ENCODE measurements around the gene CMC1. TPM values are rescaled to one million over a fixed set of nuclear protein-coding genes. Genes with fewer than 3 reads are reported as not detected.

CMC1 gene
- polyA plus RNA-seq, 3 donors, result 13.2 to 43.9 (median 40.5) TPM

DNA sequence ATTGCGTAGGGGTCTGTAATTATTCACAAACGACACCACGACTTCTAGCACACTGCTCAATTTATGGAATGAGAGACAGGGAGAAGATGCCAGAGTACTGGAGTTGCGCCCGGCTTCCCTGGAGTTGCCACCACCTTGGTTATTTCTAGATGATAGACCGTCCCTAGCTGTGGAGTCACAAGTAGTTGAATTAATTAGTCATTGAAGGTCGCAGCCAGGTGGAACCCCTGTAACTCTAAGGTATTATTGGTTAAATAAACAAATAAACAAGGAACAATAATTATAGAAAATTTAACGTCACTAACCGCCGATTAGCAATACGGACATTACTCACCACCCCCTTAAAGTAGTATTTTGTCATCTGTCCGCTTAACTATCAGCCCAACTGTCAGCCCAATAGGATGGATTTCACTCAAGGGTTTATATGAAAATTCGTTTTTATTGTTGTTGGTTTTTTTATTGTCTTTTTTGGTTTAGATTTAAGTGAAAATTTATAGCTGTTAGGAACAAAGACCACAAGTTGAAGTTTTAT is 108.1 kb downstream of the CMC1 start:
- H3K9me3 Mint-ChIP-seq, result peaks cover 7 to 39% (median 28%) of the 10 kb centered on the region in 7 donors
- TF ChIP-seq, protein P1, sequence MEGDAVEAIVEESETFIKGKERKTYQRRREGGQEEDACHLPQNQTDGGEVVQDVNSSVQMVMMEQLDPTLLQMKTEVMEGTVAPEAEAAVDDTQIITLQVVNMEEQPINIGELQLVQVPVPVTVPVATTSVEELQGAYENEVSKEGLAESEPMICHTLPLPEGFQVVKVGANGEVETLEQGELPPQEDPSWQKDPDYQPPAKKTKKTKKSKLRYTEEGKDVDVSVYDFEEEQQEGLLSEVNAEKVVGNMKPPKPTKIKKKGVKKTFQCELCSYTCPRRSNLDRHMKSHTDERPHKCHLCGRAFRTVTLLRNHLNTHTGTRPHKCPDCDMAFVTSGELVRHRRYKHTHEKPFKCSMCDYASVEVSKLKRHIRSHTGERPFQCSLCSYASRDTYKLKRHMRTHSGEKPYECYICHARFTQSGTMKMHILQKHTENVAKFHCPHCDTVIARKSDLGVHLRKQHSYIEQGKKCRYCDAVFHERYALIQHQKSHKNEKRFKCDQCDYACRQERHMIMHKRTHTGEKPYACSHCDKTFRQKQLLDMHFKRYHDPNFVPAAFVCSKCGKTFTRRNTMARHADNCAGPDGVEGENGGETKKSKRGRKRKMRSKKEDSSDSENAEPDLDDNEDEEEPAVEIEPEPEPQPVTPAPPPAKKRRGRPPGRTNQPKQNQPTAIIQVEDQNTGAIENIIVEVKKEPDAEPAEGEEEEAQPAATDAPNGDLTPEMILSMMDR (IDR thresholded peaks at IDR 0.05), result no peak
- peak overlapping the region; percentile 62 for H2AFZ ChIP-seq (ENCODE audit: insufficient read depth, low read depth, low read length, poor library complexity, severe bottlenecking)
- H3K36me3 Mint-ChIP-seq, result peaks cover 28 to 36% of the 10 kb centered on the region in 2 donors
- H3K79me2 ChIP-seq (ENCODE audit: insufficient read depth, low read length), result peaks cover 62% of the 10 kb centered on the region
- H3K27me3 Mint-ChIP-seq (ENCODE audit: low read depth in 3 of 3), result peaks cover 0 to 2% (median 1%) of the 10 kb centered on the region in 3 donors
- peak overlapping the region; percentile 97 for H3K9ac ChIP-seq (ENCODE audit: insufficient read depth, low read length, poor library complexity, severe bottlenecking)
- peak overlapping the region; percentile 86 to 99 (median 94) for H3K4me3 ChIP-seq (replicated peaks in 1 of 3; ENCODE audit: low read depth in 2 of 3, low read length in 3 of 3)
- H3K4me3 Mint-ChIP-seq, result peak overlapping the region; percentile 89 to 94
- peak overlapping the region; percentile 80 for H3K4me2 ChIP-seq (replicated peaks; ENCODE audit: extremely low read depth, low read length, poor library complexity, severe bottlenecking)
- peak in 2 of 3 donors; percentile 33 to 50 for DNase-seq
- H3K27ac Mint-ChIP-seq, result peak overlapping the region; percentile 98 to 100 (median 100)
- intact Hi-C loops (cut with micrococcal nuclease), result loop anchor here in 1 of 2 donors (2.0 to 5.0 kb wide), 3 partner anchors 17 to 867 kb away; partner anchors contain the start of gene SLC4A7
- H4K20me1 ChIP-seq (ENCODE audit: insufficient read depth, low read length), result no peaks in the 10 kb centered on the region
- peaks cover 36% of the 10 kb centered on the region for H3K4me1 Mint-ChIP-seq
- H3K36me3 ChIP-seq (replicated peaks in 1 of 2; ENCODE audit: control insufficient read depth in 1 of 2, insufficient read depth in 2 of 2, low read length in 2 of 2), result peaks cover 0 to 18% of the 10 kb centered on the region in 2 donors
- no peaks in the 10 kb centered on the region for H3K27me3 ChIP-seq (ENCODE audit: control insufficient read depth in 2 of 2, insufficient read depth in 2 of 2, low read length in 2 of 2)
- WGBS (ENCODE audit: insufficient coverage), result no CpG with 5 or more reads among the region's 13 CpGs
- H3K4me1 ChIP-seq (ENCODE audit: control insufficient read depth in 1 of 2, insufficient read depth in 2 of 2, low read length in 2 of 2), result peaks cover 29 to 46% of the 10 kb centered on the region in 2 donors
- peak overlapping the region; percentile 100 for H3K27ac ChIP-seq (ENCODE audit: low read depth in 1 of 2, low read length in 2 of 2)
- peaks cover 5 to 29% of the 10 kb centered on the region in 2 donors for H3K9me3 ChIP-seq (replicated peaks in 1 of 2; ENCODE audit: control insufficient read depth in 1 of 2, insufficient read depth in 1 of 2, low read length in 2 of 2)

Other genes starting within 250 kb of the CMC1 start
- gene ZCWPW2, start 107.1 kb downstream of the CMC1 start, polyA plus RNA-seq, result under 1 TPM; 0.07 to 0.41 (median 0.35) TPM
- gene AZI2, start 107.2 kb downstream of the CMC1 start, polyA plus RNA-seq, result 100 to 1,000 TPM in 1 of 3 donors, 10 to 100 TPM in 2; 57.4 to 134 (median 99.3) TPM